Stimulated activated CD8-positive, alpha-beta memory T cell treated with anti-CD3 and anti-CD28 coated beads, Interleukin-12 subunit alpha, Interleukin-12 subunit beta, amount 100 ng/mL, for 1 hour (primary cell): ENCODE data around the gene LRCH3.

Experiments
- DNase-seq: peaks from one replicate; pipeline ENCODE4 v3.0.0-alpha.2; 2020; ENCODE audit warnings: low read depth

LRCH3 gene

GRCh38 chr3:197793247-197793646 lies 2.2 kb downstream of the LRCH3 start:
- no peak for DNase-seq

DNA sequence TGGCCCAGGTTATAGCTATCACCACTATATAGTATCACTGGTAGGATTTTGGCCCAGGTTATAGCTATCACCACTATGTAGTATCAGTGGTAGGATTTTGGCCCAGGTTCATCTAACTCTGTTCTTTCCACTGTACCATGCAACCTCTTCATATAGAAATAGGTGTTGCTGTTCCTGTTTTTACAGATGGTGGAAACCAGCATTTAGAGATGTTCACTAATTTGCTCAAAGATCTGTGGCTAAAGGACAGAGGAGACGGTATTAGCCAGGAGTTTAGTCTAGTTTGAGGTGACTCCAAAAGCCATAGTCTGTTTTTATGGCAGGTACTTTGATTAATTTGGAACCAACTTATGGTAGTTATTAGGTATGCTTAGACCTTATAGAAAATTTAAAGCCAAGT lies 3.1 kb downstream of the LRCH3 start:
- DNase-seq: no peak

DNA sequence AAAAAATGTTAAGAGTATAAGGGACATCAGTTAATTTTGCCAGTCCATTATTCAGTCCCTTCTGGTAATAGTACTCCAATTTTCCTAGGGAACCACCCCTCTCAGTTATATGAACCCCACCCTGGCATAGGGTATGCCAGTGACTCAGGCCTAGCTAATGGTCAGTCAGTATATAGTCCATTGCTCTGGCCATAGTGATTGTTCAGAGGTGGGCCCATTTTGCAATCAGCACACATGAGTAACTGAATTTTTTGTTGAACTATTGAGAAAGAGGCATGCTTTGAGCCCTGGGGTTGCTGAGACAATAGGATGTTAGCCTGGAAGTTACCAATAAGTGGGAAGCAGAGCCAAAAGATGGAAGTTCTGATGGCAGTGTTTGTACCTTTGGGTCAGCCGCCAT lies 4.1 kb downstream of the LRCH3 start:
- DNase-seq: no peak

- no peak for DNase-seq
These were observed 5.0 kb downstream of the LRCH3 start for GRCh38 chr3:197796087-197796486.

DNA sequence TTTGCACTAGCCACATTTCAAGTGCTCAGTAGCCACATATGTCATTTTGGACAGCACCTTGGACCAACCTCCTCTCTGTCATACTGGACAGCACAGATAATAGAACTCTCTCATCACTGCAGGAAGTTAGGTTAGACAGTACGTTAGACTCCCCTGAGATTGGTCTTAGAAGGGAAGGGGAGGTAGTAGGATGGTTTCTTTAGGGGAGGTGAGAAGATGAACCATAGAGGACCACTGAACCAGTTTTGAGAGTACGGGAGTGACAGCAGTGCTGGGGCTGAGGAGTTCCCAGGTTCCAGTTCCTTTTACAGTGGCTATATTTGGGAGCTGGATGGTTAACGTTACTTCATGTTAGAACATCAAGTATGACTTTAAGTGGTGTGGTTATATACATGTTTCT lies 7.8 kb downstream of the LRCH3 start:
- no peak for DNase-seq

- DNase-seq: no peak
These were observed 9.3 kb downstream of the LRCH3 start for GRCh38 chr3:197800379-197800778.

DNA sequence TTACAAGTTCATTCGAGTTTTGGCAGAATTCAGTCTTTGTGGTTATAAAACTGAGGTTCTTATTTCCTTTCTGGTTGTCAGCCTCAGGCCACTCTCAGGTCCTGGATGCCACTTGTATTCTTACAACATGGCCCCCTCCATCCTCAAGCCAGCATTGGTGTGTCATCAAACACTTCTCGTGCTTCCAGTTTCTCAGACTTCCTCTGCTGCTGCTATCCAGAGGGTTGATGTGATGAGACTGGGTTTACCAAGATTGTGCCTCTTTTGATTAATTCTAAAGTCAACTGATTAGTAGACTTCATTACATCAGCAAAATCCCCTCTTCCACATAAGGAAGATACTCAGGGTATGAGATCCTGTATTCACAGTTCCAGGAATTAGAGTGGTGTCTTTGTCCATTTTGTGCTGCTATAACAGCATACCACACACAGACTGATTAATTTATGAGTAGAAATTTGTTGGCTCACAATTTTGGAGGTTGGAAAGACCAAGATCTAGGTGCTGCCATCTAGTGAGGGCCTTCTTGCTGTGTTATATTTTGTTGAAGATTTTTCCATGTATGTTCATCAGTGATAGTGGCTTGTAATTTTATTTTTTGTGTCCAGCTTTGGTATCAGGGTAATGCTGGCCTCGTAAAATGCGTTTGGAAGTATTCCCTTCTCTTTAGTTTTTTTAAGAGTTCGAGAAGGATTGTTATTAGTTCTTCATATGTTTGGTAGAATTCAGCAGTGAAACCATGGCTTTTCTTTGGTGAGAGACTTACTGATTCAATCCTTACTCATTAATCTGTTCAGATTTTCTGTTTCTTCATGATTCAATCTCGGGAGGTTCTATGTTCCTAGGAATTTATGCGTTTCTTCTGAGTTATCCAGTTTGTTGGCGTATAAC lies 11.1 kb downstream of the LRCH3 start:
- no peak for DNase-seq

- DNase-seq: no peak
These were observed 11.9 kb downstream of the LRCH3 start for GRCh38 chr3:197802779-197803459.

DNA sequence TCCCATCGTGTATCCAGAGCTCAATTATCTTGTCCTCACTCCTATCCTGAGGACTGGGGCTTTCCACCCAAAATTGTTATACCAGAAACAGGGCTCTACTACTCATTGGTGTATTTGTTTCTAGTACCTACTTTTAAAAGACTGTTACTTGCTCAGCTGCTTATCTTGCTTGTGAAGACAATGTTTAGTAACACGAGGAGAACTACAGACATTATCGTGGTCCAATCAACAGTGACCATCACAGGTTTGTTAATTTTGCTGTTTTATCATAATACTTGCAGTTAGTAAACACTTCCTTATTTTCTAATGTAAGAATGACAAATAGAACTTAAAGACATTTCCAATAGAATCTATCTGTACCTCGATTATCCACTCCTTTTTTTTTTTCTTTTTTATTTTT lies 13.5 kb downstream of the LRCH3 start:
- no peak for DNase-seq

DNA sequence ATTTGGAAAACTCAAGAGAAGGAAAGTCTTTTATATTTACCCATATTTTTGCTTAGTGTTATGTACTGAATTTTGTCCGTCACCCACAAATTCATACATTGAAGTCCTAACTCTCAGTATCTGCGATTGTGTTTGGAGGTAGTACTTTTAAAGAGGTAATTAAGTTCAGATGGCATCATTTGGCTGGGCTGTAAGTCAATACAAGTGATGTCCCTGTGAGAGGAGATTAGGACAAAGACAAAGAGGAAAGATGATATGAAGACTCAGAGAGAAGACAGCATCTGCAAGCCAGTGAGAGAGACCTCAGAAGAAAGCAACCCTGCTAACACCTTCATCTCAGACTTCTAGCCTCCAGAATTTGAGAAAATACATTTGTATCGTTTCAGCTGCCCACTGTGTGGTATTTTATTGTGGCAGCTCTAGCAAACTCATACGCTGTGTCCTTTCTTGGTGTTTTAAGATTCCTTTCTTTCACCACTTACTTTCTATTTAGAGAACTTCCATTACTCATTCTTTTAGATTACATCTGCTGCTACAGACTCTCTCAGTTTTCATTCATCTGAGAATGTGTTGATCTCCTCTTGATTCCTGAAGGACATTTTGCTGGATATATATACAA lies 17.0 kb downstream of the LRCH3 start:
- no peak for DNase-seq

DNA sequence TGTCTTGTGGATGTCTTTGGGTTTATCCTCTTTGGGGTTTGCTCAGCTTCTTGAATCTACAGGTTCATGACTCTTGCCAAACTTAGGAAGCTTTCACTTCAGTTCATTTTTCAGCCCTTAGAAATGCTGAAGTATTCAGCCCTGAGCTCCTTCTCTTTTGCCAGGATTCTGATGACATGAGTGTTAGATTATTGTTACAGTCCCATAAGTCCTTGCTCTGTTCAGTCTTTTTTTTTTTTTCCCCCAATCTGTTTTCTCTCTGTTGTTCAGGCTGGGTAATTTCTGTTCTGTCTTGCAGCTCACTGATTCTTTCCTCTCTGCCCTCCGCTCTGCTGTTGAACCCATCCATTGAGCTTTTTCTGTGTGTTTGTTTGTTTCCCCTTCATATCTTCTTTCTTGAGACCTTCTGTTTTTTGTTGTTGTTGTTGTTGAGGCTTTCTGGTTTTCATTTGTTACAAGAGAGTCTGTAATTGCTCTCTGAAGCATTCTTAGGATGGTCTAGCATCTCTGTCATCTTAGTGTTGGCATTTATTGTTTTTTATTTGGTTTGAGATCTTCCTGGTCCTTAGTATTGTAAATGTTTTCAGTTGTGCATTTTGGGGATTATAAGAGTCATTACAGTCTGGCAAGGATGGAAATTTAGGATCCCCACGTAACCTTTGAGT lies 18.4 kb downstream of the LRCH3 start:
- DNase-seq: no peak

GRCh38 chr3:197810901-197811300 lies 19.8 kb downstream of the LRCH3 start:
- DNase-seq: no peak

- DNase-seq: no peak
These were observed 20.3 kb downstream of the LRCH3 start for GRCh38 chr3:197811343-197811742.

DNA sequence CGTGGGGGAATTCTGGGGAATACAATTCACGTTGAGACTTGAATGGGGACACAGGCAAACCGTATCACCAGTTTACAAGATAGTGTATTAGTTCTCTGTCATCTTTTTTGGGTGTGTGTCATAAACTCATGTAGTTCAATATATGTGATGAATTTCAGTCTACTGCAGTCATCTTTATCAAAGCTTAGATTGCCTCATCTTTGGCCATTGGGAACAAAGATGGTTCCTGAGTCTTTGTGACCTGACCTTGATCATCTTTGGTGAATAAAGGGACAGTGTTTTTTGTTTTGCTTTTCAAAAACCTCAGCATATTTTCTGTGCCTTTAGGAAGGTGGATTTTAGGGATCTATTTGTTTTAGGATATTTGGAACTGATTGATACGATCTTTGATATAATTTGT lies 23.3 kb downstream of the LRCH3 start:
- DNase-seq: no peak

DNA sequence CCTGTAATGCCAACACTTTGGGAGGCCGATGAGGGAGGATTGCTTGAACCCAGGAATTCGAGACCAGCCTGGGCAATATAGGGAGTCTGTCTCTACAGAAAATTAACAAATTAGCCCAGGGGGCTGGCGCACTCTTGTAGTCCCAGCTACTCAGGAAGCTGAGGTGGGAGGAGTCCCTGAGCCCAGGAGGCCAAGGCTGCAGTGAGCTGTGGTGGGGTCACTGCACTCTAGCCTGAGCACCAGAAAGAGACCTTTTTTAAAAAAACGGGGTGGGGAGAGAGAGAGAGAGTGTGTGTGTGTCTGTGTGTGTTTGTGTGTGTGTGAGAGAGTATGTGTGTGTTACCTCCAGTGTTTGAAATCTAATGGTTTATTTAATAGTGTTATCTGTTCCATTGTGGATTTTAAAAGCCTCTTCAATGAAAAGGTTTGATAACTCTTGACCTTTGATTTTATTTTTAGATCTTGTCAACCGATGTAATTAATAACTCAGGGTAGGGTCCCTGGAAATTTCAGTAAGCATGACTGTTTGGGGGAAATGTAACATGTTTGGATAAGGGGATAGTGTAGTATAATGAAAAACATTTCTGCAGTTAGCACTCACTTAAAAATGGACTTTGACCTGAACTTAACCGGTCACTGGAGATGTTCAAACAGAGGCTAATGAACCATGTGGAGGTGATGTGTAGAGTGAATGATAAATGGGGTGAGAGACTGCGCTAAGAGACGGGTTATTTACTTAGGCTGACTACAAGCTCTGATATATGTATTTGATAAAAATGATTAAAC lies 29.7 kb downstream of the LRCH3 start:
- DNase-seq: no peak

DNA sequence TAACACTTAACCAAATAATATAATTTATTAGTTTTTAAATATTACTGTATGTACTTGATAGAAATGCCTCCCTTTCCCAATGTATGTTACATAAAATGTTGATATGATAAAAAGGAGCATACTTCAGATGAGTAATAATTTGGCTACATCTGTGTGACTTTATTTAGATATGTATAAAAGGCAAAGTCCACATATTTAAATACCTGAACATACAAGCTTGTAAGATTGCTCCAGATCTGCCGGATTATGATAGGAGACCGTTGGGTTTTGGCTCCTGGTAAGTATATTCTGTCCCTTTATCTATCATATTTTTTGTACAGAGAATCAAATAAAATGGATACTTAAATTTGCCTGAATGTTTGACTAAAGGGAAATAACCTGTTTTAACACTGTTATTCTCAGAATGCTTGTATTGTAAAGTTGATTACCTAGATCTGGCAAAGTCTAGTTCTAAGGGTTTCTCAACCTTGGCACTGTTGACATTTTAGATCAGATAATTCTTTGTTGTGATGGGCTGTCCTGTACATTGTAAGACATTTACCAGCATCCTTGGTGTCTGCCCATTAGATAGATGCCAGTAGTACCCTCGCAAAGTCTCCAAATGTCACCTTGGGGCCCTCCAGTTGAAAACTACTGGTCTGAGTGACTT lies 38.5 kb downstream of the LRCH3 start:
- DNase-seq: no peak

- DNase-seq: no peak
These were observed 39.4 kb downstream of the LRCH3 start for GRCh38 chr3:197830308-197830966.

- no peak for DNase-seq
These were observed 39.9 kb downstream of the LRCH3 start for GRCh38 chr3:197830967-197831313.

DNA sequence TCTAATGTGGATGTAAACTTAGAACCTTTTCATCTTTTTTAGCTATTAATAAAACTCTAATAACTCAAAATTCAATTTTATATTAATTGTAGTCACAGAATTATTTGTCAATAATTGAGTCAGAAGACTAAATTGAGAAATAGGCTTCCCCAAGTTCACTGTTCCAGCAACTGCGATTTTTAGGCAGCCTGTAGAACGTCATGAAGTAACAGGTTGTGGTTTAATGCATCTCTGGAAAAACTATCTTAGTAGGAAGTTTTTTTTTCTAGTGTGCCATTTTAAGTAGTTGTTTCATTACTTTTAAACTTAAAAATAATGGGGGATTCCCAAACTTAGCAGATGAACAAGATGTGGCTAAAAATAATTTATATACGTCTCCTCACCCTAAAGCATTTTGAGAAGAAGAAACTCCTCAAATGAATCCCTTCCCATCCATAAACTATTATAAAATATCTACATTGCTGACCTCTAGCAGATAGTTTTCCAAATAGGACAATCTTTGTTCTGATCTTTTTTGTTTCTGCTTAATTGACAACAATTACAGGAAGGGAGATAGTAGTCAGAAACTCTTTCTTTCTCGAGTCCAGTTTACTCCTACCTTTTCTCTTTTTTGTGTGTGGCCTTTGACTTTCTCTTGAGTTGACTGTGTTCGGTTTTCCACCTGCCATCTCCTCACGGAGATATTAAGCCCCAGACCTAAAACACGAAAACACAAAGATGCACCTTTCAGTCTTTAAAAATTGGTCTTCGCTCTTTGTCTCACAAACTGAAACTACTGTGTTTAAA lies 43.1 kb downstream of the LRCH3 start:
- DNase-seq: no peak

DNA sequence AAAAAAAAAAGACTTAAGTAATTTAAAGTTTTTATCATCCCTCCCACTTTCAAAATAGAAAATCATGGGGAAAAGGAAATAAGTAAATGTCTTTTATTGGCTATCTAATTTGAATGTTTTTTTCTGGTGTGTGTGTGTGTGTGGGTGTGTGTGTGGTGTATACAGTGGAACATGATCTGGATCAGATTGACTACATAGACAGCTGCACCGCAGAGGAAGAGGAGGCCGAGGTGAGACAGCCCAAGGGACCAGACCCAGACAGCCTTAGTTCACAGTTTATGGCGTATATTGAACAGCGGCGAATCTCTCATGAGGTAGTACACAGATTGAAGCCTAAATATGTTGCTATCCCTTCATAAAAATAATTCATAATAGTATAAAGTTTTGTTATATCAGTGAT lies 44.5 kb downstream of the LRCH3 start:
- DNase-seq: no peak
